Activated naive CD8-positive, alpha-beta T cell (primary cell): ENCODE measurements around the gene SYTL1.

Source experiments
- H3K27ac Mint-ChIP-seq: one replicate; pipeline ENCODE4 v1.8.0; 2021; ENCODE audit warnings: mixed read lengths
- H3K27me3 Mint-ChIP-seq: one replicate; pipeline ENCODE4 v1.8.0; 2021; ENCODE audit warnings: mixed read lengths
- H3K36me3 Mint-ChIP-seq: one replicate; pipeline ENCODE4 v1.8.0; 2021; ENCODE audit warnings: mixed read lengths
- H3K4me1 Mint-ChIP-seq: one replicate; pipeline ENCODE4 v1.8.0; 2021; ENCODE audit warnings: low read depth, mixed read lengths
- H3K4me3 Mint-ChIP-seq: one replicate; pipeline ENCODE4 v1.8.0; 2021; ENCODE audit warnings: mild to moderate bottlenecking, mixed read lengths
- H3K9me3 Mint-ChIP-seq: one replicate; pipeline ENCODE4 v1.8.0; 2021; ENCODE audit warnings: low read depth, mixed read lengths

The SYTL1 gene

DNA sequence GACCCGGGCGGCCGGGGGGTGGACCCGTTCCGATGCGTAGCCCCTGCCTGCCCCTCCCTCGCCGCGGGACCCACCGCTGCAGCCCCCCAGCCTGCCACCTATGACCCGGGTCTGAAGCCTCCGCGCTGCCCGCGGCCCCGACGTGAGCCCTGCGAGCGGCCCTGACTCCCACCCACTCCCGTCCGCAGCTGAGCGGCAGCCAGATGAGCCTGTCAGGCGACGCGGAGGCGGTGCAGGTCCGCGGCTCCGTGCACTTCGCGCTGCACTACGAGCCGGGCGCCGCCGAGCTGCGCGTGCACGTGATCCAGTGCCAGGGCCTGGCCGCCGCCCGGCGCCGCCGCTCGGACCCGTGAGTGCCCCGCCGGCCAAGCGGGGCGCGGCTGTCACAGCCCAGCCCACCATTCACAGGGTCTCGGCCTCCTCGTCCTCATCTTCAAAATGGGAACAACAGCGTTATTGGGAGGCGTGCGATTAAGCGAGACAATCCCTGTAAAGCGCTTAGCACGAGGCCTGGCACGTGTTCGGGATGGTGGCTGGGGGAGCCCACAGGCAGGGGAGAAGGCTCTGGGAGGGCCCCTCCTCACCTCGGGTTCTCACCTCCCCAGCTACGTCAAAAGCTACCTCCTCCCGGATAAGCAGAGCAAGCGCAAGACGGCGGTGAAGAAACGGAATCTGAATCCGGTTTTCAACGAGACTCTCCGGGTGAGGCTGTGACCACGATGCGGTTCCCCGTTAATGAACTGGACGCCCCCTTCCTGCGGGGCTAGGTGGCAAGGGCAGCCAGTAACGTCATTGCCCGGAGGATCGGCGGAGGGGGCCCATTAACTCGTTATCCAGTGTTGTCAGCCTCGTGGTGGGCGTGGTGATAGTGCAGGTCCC lies 8.2 kb downstream of the SYTL1 start:
- no peaks in the 10 kb centered on the region for H3K9me3 Mint-ChIP-seq
- peaks cover 16% of the 10 kb centered on the region for H3K4me1 Mint-ChIP-seq
- H3K27me3 Mint-ChIP-seq, result no peaks in the 10 kb centered on the region
- no peaks in the 10 kb centered on the region for H3K36me3 Mint-ChIP-seq
- no peak overlapping the region for H3K4me3 Mint-ChIP-seq
- H3K27ac Mint-ChIP-seq, result no peak overlapping the region

DNA sequence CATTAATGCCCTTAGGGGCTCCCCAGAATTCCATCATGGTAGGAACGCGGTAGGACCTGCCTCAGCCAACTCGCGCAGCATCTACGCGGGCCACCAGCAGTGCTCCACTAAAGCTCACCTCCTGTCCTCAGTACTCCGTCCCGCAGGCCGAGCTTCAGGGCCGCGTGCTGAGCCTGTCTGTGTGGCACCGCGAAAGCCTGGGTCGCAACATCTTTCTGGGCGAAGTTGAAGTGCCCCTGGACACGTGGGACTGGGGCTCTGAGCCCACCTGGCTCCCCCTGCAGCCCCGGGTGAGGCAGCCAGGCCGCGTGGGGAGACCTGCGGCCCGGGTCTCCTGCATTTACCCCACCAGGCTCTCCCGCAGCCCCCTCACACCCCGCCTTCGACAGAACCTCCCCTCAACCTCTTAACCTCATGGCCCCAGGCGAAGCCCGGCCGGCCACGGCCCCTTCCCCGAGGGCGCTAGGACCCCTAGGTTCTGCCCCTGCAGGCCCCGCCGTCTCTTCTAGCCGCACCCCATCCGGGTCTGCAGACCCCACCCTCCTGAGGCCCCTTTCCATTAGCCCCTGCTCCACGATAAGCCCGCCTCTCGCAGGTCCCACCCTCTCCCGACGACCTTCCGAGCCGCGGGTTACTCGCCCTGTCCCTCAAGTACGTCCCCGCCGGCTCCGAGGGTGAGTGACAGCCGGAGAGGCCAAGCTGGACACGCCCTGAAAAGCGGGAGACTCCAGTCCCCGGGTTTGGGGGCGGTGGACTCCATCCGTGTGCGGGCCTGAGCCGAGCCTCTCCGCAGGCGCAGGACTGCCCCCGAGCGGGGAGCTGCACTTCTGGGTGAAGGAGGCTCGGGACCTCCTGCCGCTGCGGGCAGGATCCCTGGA lies 9.1 kb downstream of the SYTL1 start:
- Mint-ChIP-seq H3K4me3 (no peak overlapping the region), H3K36me3 (no peaks in the 10 kb centered on the region), H3K4me1 (peaks cover 21% of the 10 kb centered on the region), H3K27me3 (no peaks in the 10 kb centered on the region), H3K27ac (no peak overlapping the region), H3K9me3 (no peaks in the 10 kb centered on the region)

- no peak overlapping the region for H3K27ac Mint-ChIP-seq
- peaks cover 22% of the 10 kb centered on the region for H3K4me1 Mint-ChIP-seq
- H3K9me3 Mint-ChIP-seq, result no peaks in the 10 kb centered on the region
- H3K36me3 Mint-ChIP-seq, result no peaks in the 10 kb centered on the region
- no peaks in the 10 kb centered on the region for H3K27me3 Mint-ChIP-seq
- no peak overlapping the region for H3K4me3 Mint-ChIP-seq
These were observed 9.8 kb downstream of the SYTL1 start for GRCh38 chr1:27351541-27352107.

DNA sequence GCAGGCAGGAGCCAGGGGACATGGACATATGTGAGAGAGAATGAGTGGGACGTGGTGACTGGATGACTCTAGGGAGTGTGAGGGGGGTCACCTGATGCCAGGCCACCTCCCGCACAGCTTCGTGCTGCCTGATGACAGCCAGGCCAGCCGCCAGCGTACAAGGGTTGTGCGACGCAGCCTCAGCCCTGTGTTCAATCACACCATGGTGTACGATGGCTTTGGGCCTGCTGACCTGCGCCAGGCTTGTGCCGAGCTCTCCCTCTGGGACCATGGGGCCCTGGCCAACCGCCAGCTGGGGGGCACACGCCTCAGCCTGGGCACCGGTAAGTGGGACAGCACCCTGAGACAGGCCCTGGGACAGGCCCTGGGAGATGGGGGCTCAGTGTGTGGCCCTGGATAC lies 11.3 kb downstream of the SYTL1 start:
- Mint-ChIP-seq H3K27me3 (no peaks in the 10 kb centered on the region), H3K9me3 (no peaks in the 10 kb centered on the region), H3K4me3 (no peak overlapping the region), H3K27ac (no peak overlapping the region), H3K4me1 (peaks cover 27% of the 10 kb centered on the region), H3K36me3 (no peaks in the 10 kb centered on the region)

DNA sequence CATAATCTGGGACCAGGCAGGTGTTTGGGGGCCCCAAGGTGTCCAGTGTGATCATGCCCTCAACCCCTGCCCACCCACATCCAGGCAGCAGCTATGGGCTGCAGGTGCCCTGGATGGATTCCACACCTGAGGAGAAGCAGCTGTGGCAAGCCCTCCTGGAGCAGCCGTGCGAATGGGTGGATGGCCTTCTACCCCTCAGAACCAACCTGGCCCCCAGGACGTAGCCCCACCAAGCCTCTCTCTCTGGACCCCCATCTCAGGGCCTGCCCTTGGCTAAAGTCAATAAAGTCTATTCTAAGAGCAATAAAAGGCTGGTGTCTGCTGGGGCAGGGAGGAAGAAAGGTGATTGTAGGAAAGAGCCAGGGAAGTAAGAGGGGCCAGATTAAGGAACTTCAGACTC lies 11.8 kb downstream of the SYTL1 start:
- H3K36me3 Mint-ChIP-seq, result no peaks in the 10 kb centered on the region
- H3K27ac Mint-ChIP-seq, result no peak overlapping the region
- H3K4me1 Mint-ChIP-seq, result peaks cover 27% of the 10 kb centered on the region
- H3K4me3 Mint-ChIP-seq, result no peak overlapping the region
- H3K9me3 Mint-ChIP-seq, result no peaks in the 10 kb centered on the region
- H3K27me3 Mint-ChIP-seq, result no peaks in the 10 kb centered on the region

DNA sequence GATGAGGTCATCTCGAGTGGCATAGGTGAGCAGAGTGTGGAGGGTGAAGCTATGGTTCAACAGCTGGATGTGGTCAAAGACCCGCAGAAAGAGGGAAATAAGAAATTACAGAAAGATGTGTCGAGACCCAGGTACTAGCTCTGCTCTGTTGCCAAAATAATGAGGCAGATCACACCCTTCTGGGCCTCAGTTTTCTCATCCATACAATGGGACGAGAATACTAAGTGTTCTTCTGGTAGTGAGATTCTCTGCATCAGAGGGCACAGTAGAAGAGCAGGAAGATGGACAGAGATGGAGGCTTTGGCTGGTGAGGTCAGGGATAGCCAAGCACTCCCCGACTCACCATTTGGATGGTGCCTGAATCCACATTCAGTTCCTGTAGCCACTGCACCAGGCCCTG lies 13.9 kb downstream of the SYTL1 start:
- Mint-ChIP-seq H3K4me3 (peak overlapping the region; percentile 28), H3K9me3 (no peaks in the 10 kb centered on the region), H3K36me3 (no peaks in the 10 kb centered on the region), H3K27ac (peak overlapping the region; percentile 50), H3K4me1 (peaks cover 42% of the 10 kb centered on the region), H3K27me3 (no peaks in the 10 kb centered on the region)

- H3K27me3 Mint-ChIP-seq, result no peaks in the 10 kb centered on the region
- H3K36me3 Mint-ChIP-seq, result no peaks in the 10 kb centered on the region
- peaks cover 42% of the 10 kb centered on the region for H3K4me1 Mint-ChIP-seq
- H3K9me3 Mint-ChIP-seq, result no peaks in the 10 kb centered on the region
- H3K27ac Mint-ChIP-seq, result peak overlapping the region; percentile 28
- peak overlapping the region; percentile 57 for H3K4me3 Mint-ChIP-seq
These were observed 14.4 kb downstream of the SYTL1 start for GRCh38 chr1:27356277-27356618.

DNA sequence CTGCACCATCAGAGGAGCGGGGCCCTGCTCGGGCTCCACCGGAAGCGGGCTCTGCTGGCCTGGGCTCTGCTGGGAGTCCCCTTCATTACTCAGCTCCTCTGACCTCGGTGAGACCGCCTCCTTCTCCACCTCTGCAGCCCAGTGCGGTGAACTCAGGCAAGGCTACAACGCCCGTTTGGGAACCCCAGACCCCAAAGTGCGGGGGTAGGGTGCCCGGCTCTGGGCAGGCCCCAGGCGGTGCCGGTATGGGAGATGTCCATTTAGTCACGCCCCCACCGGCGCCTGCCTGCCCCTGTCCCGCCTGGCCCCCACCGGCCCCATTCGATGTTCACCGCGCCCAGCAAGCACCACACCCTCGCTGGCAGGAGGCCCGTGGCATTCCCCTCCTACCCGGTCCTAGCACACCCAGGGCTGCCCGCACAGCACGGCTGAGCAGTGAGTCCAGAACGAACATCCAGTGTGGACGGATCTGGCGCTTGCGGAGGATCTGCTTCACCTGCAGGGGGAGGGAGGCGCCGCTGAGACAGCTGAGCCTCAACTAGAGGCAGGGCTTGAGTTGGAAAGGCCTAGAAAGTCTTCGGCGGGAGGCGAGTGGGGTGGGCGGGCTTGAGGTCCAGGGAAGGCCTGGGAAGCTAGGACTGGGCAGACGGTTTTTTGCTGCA lies 14.9 kb downstream of the SYTL1 start:
- Mint-ChIP-seq H3K9me3 (no peaks in the 10 kb centered on the region), H3K4me1 (peaks cover 42% of the 10 kb centered on the region), H3K4me3 (peak overlapping the region; percentile 77), H3K27me3 (no peaks in the 10 kb centered on the region), H3K36me3 (no peaks in the 10 kb centered on the region), H3K27ac (peak overlapping the region; percentile 81)

GRCh38 chr1:27357281-27358037 lies 15.6 kb downstream of the SYTL1 start:
- Mint-ChIP-seq H3K4me1 (peaks cover 42% of the 10 kb centered on the region), H3K27me3 (no peaks in the 10 kb centered on the region), H3K27ac (peak overlapping the region; percentile 81), H3K4me3 (peak overlapping the region; percentile 77), H3K36me3 (no peaks in the 10 kb centered on the region), H3K9me3 (no peaks in the 10 kb centered on the region)

DNA sequence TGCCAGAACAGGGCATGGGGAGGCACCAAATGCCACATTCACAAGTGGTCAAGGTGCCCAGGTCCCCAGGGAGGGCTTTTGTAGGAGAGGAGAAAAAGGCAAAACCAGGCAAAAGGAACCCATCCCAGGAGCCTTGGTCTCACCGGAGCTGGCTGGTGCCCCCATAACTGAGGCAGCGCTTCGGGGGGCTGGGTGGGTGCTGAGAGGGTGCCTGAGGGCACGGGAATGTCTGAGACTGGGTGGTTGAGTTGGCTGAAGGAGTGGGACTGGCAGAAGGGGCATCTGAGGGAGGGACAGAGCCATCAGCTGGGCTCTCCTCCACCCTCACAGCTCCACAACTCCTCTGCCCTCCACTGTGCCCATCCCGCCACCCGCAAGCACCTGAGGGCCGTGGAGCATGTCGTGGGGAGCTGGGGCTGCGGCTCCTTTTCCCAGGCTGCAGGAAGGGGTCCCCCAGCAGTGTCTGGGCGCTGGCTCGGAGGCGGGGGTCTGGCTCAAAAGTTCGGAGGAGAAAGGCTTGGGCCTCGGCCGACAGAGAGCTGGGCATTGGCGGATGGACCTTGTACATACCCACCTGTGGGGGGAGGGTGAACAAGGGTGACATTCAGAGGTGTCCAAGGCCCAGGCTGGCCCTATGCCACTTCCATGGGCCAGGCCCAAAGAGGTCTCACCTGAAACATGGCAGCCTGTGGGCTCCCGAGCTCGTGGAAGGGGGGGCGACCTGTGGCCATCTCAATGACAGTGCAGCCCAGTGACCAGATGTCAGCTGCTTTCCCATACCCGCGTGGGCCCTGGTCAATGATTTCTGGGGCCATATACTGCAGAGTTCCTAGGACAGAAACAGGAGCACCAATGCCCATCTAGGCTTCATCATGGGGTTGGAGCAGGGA lies 16.5 kb downstream of the SYTL1 start:
- Mint-ChIP-seq H3K4me1 (peaks cover 44% of the 10 kb centered on the region), H3K27ac (no peak overlapping the region), H3K36me3 (no peaks in the 10 kb centered on the region), H3K4me3 (peak overlapping the region; percentile 77), H3K9me3 (no peaks in the 10 kb centered on the region), H3K27me3 (no peaks in the 10 kb centered on the region)

GRCh38 chr1:27358928-27359313 lies 17.1 kb downstream of the SYTL1 start:
- Mint-ChIP-seq H3K4me3 (no peak overlapping the region), H3K36me3 (no peaks in the 10 kb centered on the region), H3K27me3 (no peaks in the 10 kb centered on the region), H3K4me1 (peaks cover 42% of the 10 kb centered on the region), H3K27ac (no peak overlapping the region), H3K9me3 (no peaks in the 10 kb centered on the region)

DNA sequence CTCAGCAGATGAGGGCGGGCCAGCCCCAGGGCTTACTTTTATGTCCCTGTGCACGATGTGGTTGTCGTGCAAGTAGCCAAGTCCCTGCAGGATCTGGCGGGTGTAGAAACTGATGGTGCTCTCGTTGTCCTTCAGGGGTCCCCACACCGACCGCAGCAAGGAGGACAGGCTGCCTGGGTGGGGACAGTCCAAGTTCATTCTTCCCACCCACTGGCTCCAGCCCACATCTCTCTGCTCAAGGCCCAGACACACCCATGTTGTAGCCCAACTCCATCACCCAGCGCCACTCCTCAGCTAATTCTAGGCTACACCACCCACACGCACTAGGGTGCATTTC lies 18.0 kb downstream of the SYTL1 start:
- Mint-ChIP-seq H3K9me3 (no peaks in the 10 kb centered on the region), H3K4me3 (peak overlapping the region; percentile 77), H3K27ac (no peak overlapping the region), H3K27me3 (no peaks in the 10 kb centered on the region), H3K4me1 (peaks cover 45% of the 10 kb centered on the region), H3K36me3 (no peaks in the 10 kb centered on the region)

DNA sequence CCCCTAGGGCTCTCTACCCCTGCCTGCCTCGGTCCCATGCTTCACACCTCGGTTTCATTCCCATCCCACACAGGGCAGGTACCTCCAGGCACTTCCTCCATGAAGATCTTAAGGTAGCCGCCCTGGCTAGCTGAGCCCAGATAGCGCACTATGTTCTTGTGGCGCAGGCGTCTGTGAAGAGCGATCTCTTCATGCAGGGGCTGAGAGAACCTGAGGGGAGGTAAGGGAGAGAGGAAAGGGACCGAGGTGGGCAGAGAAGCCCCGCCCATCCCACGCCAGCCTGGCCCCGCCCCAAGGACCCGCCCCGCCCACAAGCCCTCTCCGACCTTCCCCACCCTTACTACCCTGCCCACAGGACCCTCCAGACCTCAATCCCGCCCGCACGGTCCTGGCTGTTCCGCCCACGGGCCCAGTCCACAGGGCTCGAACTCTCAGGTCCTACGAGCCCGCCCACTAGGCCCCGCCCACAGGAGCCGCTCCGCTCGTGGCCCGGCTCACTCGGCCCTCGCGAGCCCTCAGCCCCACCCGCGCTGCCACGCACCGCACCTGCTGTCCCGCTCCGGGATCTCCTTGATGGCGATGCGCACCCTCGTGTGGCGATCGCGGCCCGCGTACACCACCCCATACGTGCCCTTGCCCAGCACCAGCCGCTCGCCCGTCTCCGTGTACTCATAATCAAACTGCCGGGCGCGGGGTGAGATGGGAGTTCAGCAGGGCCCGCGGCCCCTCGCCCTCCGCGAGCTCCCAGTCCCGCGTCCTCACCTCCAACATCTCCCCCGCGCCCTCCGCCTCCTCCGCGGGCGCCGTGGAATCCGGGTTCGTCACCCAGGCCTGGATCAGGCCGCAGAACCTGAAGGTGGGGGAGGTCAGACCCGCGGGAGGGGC lies 18.6 kb downstream of the SYTL1 start:
- no peaks in the 10 kb centered on the region for H3K27me3 Mint-ChIP-seq
- no peaks in the 10 kb centered on the region for H3K36me3 Mint-ChIP-seq
- peaks cover 48% of the 10 kb centered on the region for H3K4me1 Mint-ChIP-seq
- no peak overlapping the region for H3K27ac Mint-ChIP-seq
- peak overlapping the region; percentile 77 for H3K4me3 Mint-ChIP-seq
- H3K9me3 Mint-ChIP-seq, result no peaks in the 10 kb centered on the region
